GM18502 (cell line): ENCODE results near the gene STEAP3.

ENCODE experiments used
- ATAC-seq: cut with Tn5 transposase; IDR thresholded peaks from one replicate; pipeline ENCODE4 v1.9.1; 2021; ENCODE audit warnings: mild to moderate bottlenecking; ENCODE audit not compliant: unreplicated experiment, poor library complexity

The STEAP3 gene

GRCh38 chr2:119289093-119289492, 65.5 kb downstream of the STEAP3 start:
- no peak for ATAC-seq

- no peak for ATAC-seq
Observed at GRCh38 chr2:119289642-119290041, 66.0 kb downstream of the STEAP3 start.

GRCh38 chr2:119290859-119291587, 67.4 kb downstream of the STEAP3 start:
- no peak for ATAC-seq

- peak; percentile 16 for ATAC-seq
Observed at GRCh38 chr2:119291588-119292167, 68.0 kb downstream of the STEAP3 start.

- ATAC-seq: peak; percentile 73
Observed at GRCh38 chr2:119292226-119292625, 68.6 kb downstream of the STEAP3 start.

GRCh38 chr2:119293254-119293653, 69.6 kb downstream of the STEAP3 start:
- ATAC-seq: no peak

- ATAC-seq: no peak
Observed at GRCh38 chr2:119293900-119294299, 70.3 kb downstream of the STEAP3 start.

- no peak for ATAC-seq
Observed at GRCh38 chr2:119294671-119295070, 71.0 kb downstream of the STEAP3 start.

- ATAC-seq: no peak
Observed at GRCh38 chr2:119295688-119296375, 72.2 kb downstream of the STEAP3 start.

- ATAC-seq: no peak
Observed at GRCh38 chr2:119301413-119301812, 77.8 kb downstream of the STEAP3 start.

GRCh38 chr2:119304847-119305246, 81.2 kb downstream of the STEAP3 start:
- no peak for ATAC-seq

GRCh38 chr2:119305497-119306195, 82.0 kb downstream of the STEAP3 start:
- ATAC-seq: no peak

- no peak for ATAC-seq
Observed at GRCh38 chr2:119306196-119306590, 82.6 kb downstream of the STEAP3 start.

GRCh38 chr2:119307419-119308140, 83.9 kb downstream of the STEAP3 start:
- ATAC-seq: no peak

- no peak for ATAC-seq
Observed at GRCh38 chr2:119308793-119309330, 85.2 kb downstream of the STEAP3 start.

GRCh38 chr2:119311371-119311770, 87.7 kb downstream of the STEAP3 start:
- no peak for ATAC-seq

GRCh38 chr2:119311831-119312230, 88.2 kb downstream of the STEAP3 start:
- no peak for ATAC-seq
